K562 (cell line): ENCODE results near the gene SHISA9. TPM values are rescaled to one million over a fixed set of nuclear protein-coding genes. Genes with fewer than 3 reads are reported as not detected.

Source experiments
- ATAC-seq: fragments of 200-7000 bp; cut with Tn5 transposase; 3 replicates; pipeline ENCODE4 v1.9.1; 2020; ENCODE audit warnings: moderate library complexity
- BruUV-seq: library from RNA; stranded (reverse); fragments of 400-500 nt; replicated peaks from 2 replicates; lab custom pipeline; 2021; lab: Mats Ljungman, UMichigan
- CTCF ChIA-PET: fragments of 300-600 bp; formaldehyde crosslinking; extraction: SDS; loops from one replicate; lab custom pipeline; 2021; ENCODE audit warnings: low intra/inter-chr PET ratio; lab: Yijun Ruan, JAX
- POLR2A ChIA-PET: fragments of 300-600, 350-650 bp; sonication (Branson Sonifier 250); formaldehyde crosslinking; extraction: SDS; loops from one replicate; lab custom pipeline; 2021; ENCODE audit warnings: antibody characterized with exemption, inconsistent platforms; lab: Yijun Ruan, JAX
- DNase-seq, 4 experiments: peaks; one replicate each; pipeline versions ENCODE4 v3.0.0 to v3.0.0-alpha.2; 2011 to 2018; ENCODE audit warnings: low spot score in 3 of 4, mixed read lengths in 3 of 4; ENCODE audit errors: extremely low read depth in 1 of 4
- FAIRE-seq: peaks from 2 replicates; lab custom pipeline; 2011; peaks lifted over from hg19 to GRCh38; lab: Jason Lieb, UNC
- H2AFZ ChIP-seq: 2 replicates; pipeline ENCODE4 v1.6.0; 2011; ENCODE audit warnings: low read depth, low read length, control low read depth, inconsistent platforms
- H3K27ac ChIP-seq: fragments of 200-600 bp; 3 replicates; pipeline ENCODE4 v1.8.0; 2011; ENCODE audit warnings: low read depth, mild to moderate bottlenecking, control low read depth, inconsistent platforms, low read length, moderate library complexity, mixed read lengths; ENCODE audit errors: extremely low read depth
- H3K27me3 ChIP-seq, 2 experiments: fragments of 300-600 bp in 1 of 2; 2 replicates in 1 of 2; 3 replicates in 1 of 2; pipeline versions ENCODE4 v1.6.0 to v1.8.0; 2011; ENCODE audit warnings: inconsistent platforms in 2 of 2, low read length in 2 of 2, mild to moderate bottlenecking in 1 of 2, mixed read lengths in 1 of 2, moderate library complexity in 1 of 2; ENCODE audit not compliant: control insufficient read depth in 2 of 2, insufficient read depth in 2 of 2
- H3K36me3 ChIP-seq: fragments of 300-600 bp; 3 replicates; pipeline ENCODE4 v1.8.0; 2011; ENCODE audit warnings: mild to moderate bottlenecking, low read length, inconsistent platforms; ENCODE audit not compliant: control insufficient read depth, insufficient read depth
- H3K4me1 ChIP-seq, 2 experiments: fragments of 200-600 bp in 1 of 2; replicated peaks in 1 of 2; 2 replicates in 1 of 2; 3 replicates in 1 of 2; pipeline versions ENCODE4 v1.5.1 to v1.8.0; 2011; ENCODE audit warnings: inconsistent platforms in 2 of 2, low read length in 2 of 2, mild to moderate bottlenecking in 1 of 2, mixed read lengths in 1 of 2, moderate library complexity in 1 of 2; ENCODE audit not compliant: control insufficient read depth in 2 of 2, insufficient read depth in 2 of 2
- H3K4me2 ChIP-seq: 2 replicates; pipeline ENCODE4 v1.6.1; 2011; ENCODE audit warnings: low read length, control low read depth, inconsistent platforms, mixed read lengths; ENCODE audit not compliant: insufficient read depth
- H3K4me3 ChIP-seq: fragments of 200-600 bp; sonication (generic), shearing (Covaris generic); 2 replicates; pipeline ENCODE4 v1.5.1; 2016; ENCODE audit warnings: control low read depth, inconsistent platforms
- H3K79me2 ChIP-seq: fragments of 200-600 bp; 3 replicates; pipeline ENCODE4 v1.8.0; 2011; ENCODE audit warnings: low read length, inconsistent platforms; ENCODE audit not compliant: control insufficient read depth, insufficient read depth
- H3K9ac ChIP-seq, 2 experiments: 2 replicates each; pipeline versions ENCODE4 v1.6.0 to v1.6.1; 2011; ENCODE audit warnings: low read depth in 2 of 2, low read length in 2 of 2, control low read depth in 1 of 2, inconsistent platforms in 1 of 2, mild to moderate bottlenecking in 1 of 2, mixed read lengths in 1 of 2; ENCODE audit not compliant: insufficient read depth in 1 of 2
- H3K9me1 ChIP-seq: one replicate; pipeline ENCODE4 v1.6.0; 2011; ENCODE audit warnings: inconsistent platforms, mild to moderate bottlenecking, low read length, moderate library complexity; ENCODE audit not compliant: control insufficient read depth, insufficient read depth
- H3K9me3 ChIP-seq: replicated peaks from 2 replicates; pipeline ENCODE4 v1.5.1; 2011; ENCODE audit warnings: low read depth, low read length, inconsistent platforms; ENCODE audit not compliant: control insufficient read depth, insufficient read depth
- H4K20me1 ChIP-seq: replicated peaks from 2 replicates; pipeline ENCODE4 v1.6.1; 2011; ENCODE audit warnings: low read length, inconsistent platforms, mixed read lengths; ENCODE audit not compliant: control insufficient read depth, insufficient read depth
- CCAR2 ChIP-seq: fragments of 200-400 bp; formaldehyde crosslinking; IDR thresholded peaks from 2 replicates; pipeline ENCODE4 v1.6.1; 2017; ENCODE audit warnings: mild to moderate bottlenecking, low read depth, low read length
- HDAC6 ChIP-seq: IDR thresholded peaks from 2 replicates; pipeline ENCODE4 v1.6.1; 2012; ENCODE audit warnings: low read depth, mild to moderate bottlenecking, control low read depth, inconsistent platforms, low read length, moderate library complexity
- HNRNPUL1 ChIP-seq: fragments of 200-400 bp; formaldehyde crosslinking; IDR thresholded peaks from 2 replicates; pipeline ENCODE4 v1.6.1; 2017; ENCODE audit warnings: low read length
- IRF2 ChIP-seq: sonication (generic); formaldehyde crosslinking; IDR thresholded peaks from 2 replicates; pipeline ENCODE4 v1.8.1; 2022; ENCODE audit warnings: mild to moderate bottlenecking, missing genetic modification reagents
- MBD2 ChIP-seq: sonication (generic); IDR thresholded peaks from 2 replicates; pipeline ENCODE4 v1.6.1; 2016; ENCODE audit warnings: low read depth, borderline replicate concordance
- RBM22 ChIP-seq: fragments of 200-400 bp; formaldehyde crosslinking; IDR thresholded peaks from 2 replicates; pipeline ENCODE4 v1.6.1; 2018; ENCODE audit warnings: low read length, low read depth; ENCODE audit not compliant: poor library complexity, severe bottlenecking
- TFAM ChIP-seq: fragments of 250-450 bp; sonication (Bioruptor Pico); conservative IDR thresholded peaks from 2 replicates; pipeline ENCODE4 v1.5.0; 2021; ENCODE audit warnings: mild to moderate bottlenecking, moderate library complexity
- ZNF589 ChIP-seq: fragments of 200-800 bp; sonication (Bioruptor generic); IDR thresholded peaks from 2 replicates; pipeline ENCODE4 v1.6.1; 2016; ENCODE audit warnings: low read depth, missing genetic modification characterization, missing compliant biosample characterization
- WGBS: fragments of 100-300 bp; shearing (Covaris generic); methylation state at CpG from one replicate; pipeline ENCODE4 v1.1.6; 2016; ENCODE audit warnings: low coverage, mixed read lengths; ENCODE audit not compliant: insufficient coverage; ENCODE audit errors: missing lambda C conversion rate; 5-methylcytosine and 5-hydroxymethylcytosine counted together
- in situ Hi-C: fragments of 300-500 bp; cut with MboI; formaldehyde crosslinking; loops from 4 replicates; pipeline ENCODE4 v1.15.0; 2018; ENCODE audit warnings: inconsistent platforms, mixed read lengths
- intact Hi-C: fragments of 100-400 bp; cut with micrococcal nuclease; formaldehyde crosslinking; loops from 2 replicates; pipeline ENCODE4 v1.14.2; 2022
- polyA plus RNA-seq, 8 experiments: library from polyadenylated mRNA; depleted of rRNA in 4 of 8; stranded (reverse) in 5 of 8; unstranded in 3 of 8; fragments of >200 nt; fragmentation: Nextera tagmentation in 2 of 8; fragmentation: Illumina TruSeq in 1 of 8; extraction: Ambion mirVana in 2 of 8; extraction: Trizol in 1 of 8; gene quantifications; 2 replicates each; pipeline versions ENCODE4 v1.2.1 to v1.2.3, GENCODE V29; 2011 to 2014; ENCODE audit warnings: inconsistent platforms in 1 of 8, missing spikeins in 1 of 8
- total RNA-seq, 7 experiments: library from RNA; depleted of rRNA in 6 of 7; stranded (reverse); fragments of >200 nt in 6 of 7; fragmentation: Illumina TruSeq in 2 of 7; extraction: Trizol in 2 of 7; gene quantifications; 2 replicates each; pipeline versions ENCODE4 v1.2.1 to v1.2.3, GENCODE V29; 2011 to 2021; ENCODE audit warnings: low replicate concordance in 1 of 7
- TF ChIP-seq, protein P1 (sequence below): fragments of 450-650 bp; IDR thresholded peaks from 2 replicates; pipeline ENCODE4 v1.6.1; 2016; ENCODE audit warnings: antibody characterized with exemption

The SHISA9 gene
- total and polyA plus RNA-seq, 9 of the 15 experiments (the other 6 are each of a cell fraction or from before 2014, with no cell fraction given) = under 0.01 to 0.16 (median 0.01) TPM; not detected in 6

DNA sequence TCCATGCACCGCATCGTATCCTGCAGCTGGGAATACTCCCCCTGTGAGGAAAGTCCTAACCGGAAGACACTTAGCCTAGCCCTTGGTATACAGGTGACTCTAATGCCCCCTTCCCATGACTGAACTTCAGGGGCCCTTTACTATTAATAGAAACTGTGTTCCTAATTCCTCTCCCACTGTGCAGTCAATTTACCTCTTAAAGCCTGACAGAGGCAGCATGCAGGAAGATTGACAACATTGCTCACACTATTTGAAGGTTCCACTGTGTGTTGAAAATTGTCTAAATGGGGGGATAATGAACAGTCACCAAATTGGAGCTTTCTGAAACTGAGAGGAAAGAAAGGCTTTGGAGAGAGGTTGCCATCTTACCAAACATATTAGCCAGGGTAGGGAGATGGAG lies 222.6 kb downstream of the SHISA9 start:
- Histone ChIP-seq H2AFZ (no peak overlapping the region), H3K79me2 (no peaks in the 10 kb centered on the region), H4K20me1 (no peaks in the 10 kb centered on the region), H3K4me3 (no peak overlapping the region), H3K36me3 (no peaks in the 10 kb centered on the region), H3K9me3 (no peaks in the 10 kb centered on the region), H3K4me1 (no peaks in the 10 kb centered on the region), H3K9me1 (no peaks in the 10 kb centered on the region), H3K27ac (no peak overlapping the region), H3K4me2 (no peak overlapping the region), H3K27me3 (no peaks in the 10 kb centered on the region), H3K9ac (no peak overlapping the region)
- in situ Hi-C loops (no loop called here), intact Hi-C loops (no loop called here)
- BruUV-seq = no TSS peak
- ATAC-seq = no peak
- ChIA-PET POLR2A (no interaction called here), CTCF (no interaction called here)
- TF ChIP-seq IRF2 (CRISPR knock-in tag) (no peak), CCAR2 (no peak), MBD2 (no peak), HNRNPUL1 (no peak), HDAC6 (no peak), ZNF589 (CRISPR knock-in tag) (no peak), TFAM (no peak), RBM22 (no peak)
- TF ChIP-seq, protein P1, sequence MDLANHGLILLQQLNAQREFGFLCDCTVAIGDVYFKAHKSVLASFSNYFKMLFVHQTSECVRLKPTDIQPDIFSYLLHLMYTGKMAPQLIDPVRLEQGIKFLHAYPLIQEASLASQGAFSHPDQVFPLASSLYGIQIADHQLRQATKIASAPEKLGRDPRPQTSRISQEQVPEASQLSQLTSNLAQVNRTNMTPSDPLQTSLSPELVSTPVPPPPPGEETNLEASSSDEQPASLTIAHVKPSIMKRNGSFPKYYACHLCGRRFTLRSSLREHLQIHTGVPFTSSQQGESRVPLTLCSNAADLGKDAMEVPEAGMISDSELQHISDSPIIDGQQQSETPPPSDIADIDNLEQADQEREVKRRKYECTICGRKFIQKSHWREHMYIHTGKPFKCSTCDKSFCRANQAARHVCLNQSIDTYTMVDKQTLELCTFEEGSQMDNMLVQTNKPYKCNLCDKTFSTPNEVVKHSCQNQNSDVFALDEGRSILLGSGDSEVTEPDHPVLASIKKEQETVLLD = no peak
- no peak for DNase-seq
- no peak for FAIRE-seq
- WGBS = 0% methylated on average over 3 of the region's 3 CpGs
